DND-41 (cell line): Measurements from ENCODE around the gene TLE4.

Source experiments
- ATAC-seq: fragments of 200-7000 bp; cut with Tn5 transposase; 3 replicates; pipeline ENCODE4 v1.9.1; 2021; ENCODE audit warnings: low read depth; ENCODE audit not compliant: insufficient read depth
- DNase-seq: peaks from one replicate; pipeline ENCODE4 v3.0.0-alpha.2; 2020
- H2AFZ ChIP-seq: 2 replicates; pipeline ENCODE4 v1.6.0; 2012; ENCODE audit warnings: low read depth, low read length
- H3K27ac ChIP-seq: 2 replicates; pipeline ENCODE4 v1.5.1; 2012; ENCODE audit warnings: low read length, inconsistent platforms
- H3K27me3 ChIP-seq: fragments of 200-600 bp; sonication (generic); 2 replicates; pipeline ENCODE4 v1.6.0; 2012; ENCODE audit warnings: low read length, mild to moderate bottlenecking, inconsistent platforms; ENCODE audit not compliant: insufficient read depth, poor library complexity
- H3K36me3 ChIP-seq: 2 replicates; pipeline ENCODE4 v1.5.1; 2012; ENCODE audit warnings: low read length, inconsistent platforms; ENCODE audit not compliant: insufficient read depth
- H3K4me1 ChIP-seq: 2 replicates; pipeline ENCODE4 v1.5.1; 2012; ENCODE audit warnings: mild to moderate bottlenecking, low read length; ENCODE audit not compliant: insufficient read depth
- H3K4me2 ChIP-seq: 2 replicates; pipeline ENCODE4 v1.6.0; 2012; ENCODE audit warnings: mild to moderate bottlenecking, moderate library complexity, low read length, inconsistent platforms; ENCODE audit not compliant: insufficient read depth
- H3K4me3 ChIP-seq, 2 experiments: fragments of 200-600 bp in 1 of 2; shearing (Covaris generic) in 1 of 2; 2 replicates each; pipeline ENCODE4 v1.5.1; 2012 to 2016; ENCODE audit warnings: inconsistent platforms in 2 of 2, low read length in 2 of 2, mild to moderate bottlenecking in 2 of 2, low read depth in 1 of 2, moderate library complexity in 1 of 2
- H3K79me2 ChIP-seq: 2 replicates; pipeline ENCODE4 v1.6.0; 2012; ENCODE audit warnings: low read length, inconsistent platforms; ENCODE audit not compliant: insufficient read depth
- H3K9ac ChIP-seq: 2 replicates; pipeline ENCODE4 v1.6.0; 2012; ENCODE audit warnings: low read depth, mild to moderate bottlenecking, inconsistent platforms, low read length, moderate library complexity
- H3K9me3 ChIP-seq: 2 replicates; pipeline ENCODE4 v1.5.1; 2012; ENCODE audit warnings: low read length, moderate library complexity, mild to moderate bottlenecking, inconsistent platforms; ENCODE audit not compliant: insufficient read depth, severe bottlenecking
- H4K20me1 ChIP-seq: 2 replicates; pipeline ENCODE4 v1.6.0; 2012; ENCODE audit warnings: low read length; ENCODE audit not compliant: insufficient read depth
- CTCF ChIP-seq: IDR thresholded peaks from 2 replicates; pipeline ENCODE4 v1.5.1; 2012; ENCODE audit warnings: borderline replicate concordance, low read length, moderate library complexity, mild to moderate bottlenecking; ENCODE audit not compliant: poor library complexity, severe bottlenecking; ENCODE audit errors: extremely low read depth
- EZH2 ChIP-seq: IDR thresholded peaks from 3 replicates; pipeline ENCODE4 v1.6.1; 2012; ENCODE audit warnings: borderline replicate concordance, low read depth, mild to moderate bottlenecking, moderate library complexity, low read length, inconsistent platforms; ENCODE audit not compliant: severe bottlenecking

TLE4 gene

GRCh38 chr9:79660615-79661014 is 88.8 kb downstream of the TLE4 start:
- no peak for DNase-seq
- no peak for ATAC-seq
- no peaks in the 10 kb centered on the region for H3K9me3 ChIP-seq
- no peaks in the 10 kb centered on the region for H3K79me2 ChIP-seq
- H4K20me1 ChIP-seq, result no peaks in the 10 kb centered on the region
- H3K27me3 ChIP-seq, result no peaks in the 10 kb centered on the region
- H2AFZ ChIP-seq, result no peak overlapping the region
- no peak overlapping the region for H3K27ac ChIP-seq
- peaks cover 23% of the 10 kb centered on the region for H3K4me1 ChIP-seq
- H3K4me2 ChIP-seq, result no peak overlapping the region
- H3K4me3 ChIP-seq, result no peak overlapping the region
- no peak for TF ChIP-seq EZH2
- TF ChIP-seq CTCF, result no peak
- peaks cover 6% of the 10 kb centered on the region; the same call in 1 of the 2 replicates for H3K36me3 ChIP-seq
- H3K9ac ChIP-seq, result no peak overlapping the region

GRCh38 chr9:79661279-79661678 is 89.5 kb downstream of the TLE4 start:
- Histone ChIP-seq H3K27ac (no peak overlapping the region), H2AFZ (no peak overlapping the region), H3K27me3 (no peaks in the 10 kb centered on the region), H3K4me3 (no peak overlapping the region), H3K4me1 (peaks cover 23% of the 10 kb centered on the region), H3K9me3 (no peaks in the 10 kb centered on the region), H4K20me1 (no peaks in the 10 kb centered on the region), H3K36me3 (peaks cover 6% of the 10 kb centered on the region; the same call in 1 of the 2 replicates), H3K4me2 (no peak overlapping the region), H3K79me2 (no peaks in the 10 kb centered on the region), H3K9ac (no peak overlapping the region)
- ATAC-seq, result no peak
- TF ChIP-seq CTCF (no peak), EZH2 (no peak)
- no peak for DNase-seq

- no peak for DNase-seq
- Histone ChIP-seq H3K4me3 (no peak overlapping the region), H3K4me1 (peaks cover 23% of the 10 kb centered on the region)
These were observed 90.2 kb downstream of the TLE4 start for GRCh38 chr9:79661886-79662536.

More at GRCh38 chr9:79661886-79662536, 90.2 kb downstream of the TLE4 start:
- Histone ChIP-seq H4K20me1 (no peaks in the 10 kb centered on the region), H3K27ac (no peak overlapping the region), H2AFZ (no peak overlapping the region), H3K79me2 (no peaks in the 10 kb centered on the region), H3K9ac (no peak overlapping the region), H3K27me3 (no peaks in the 10 kb centered on the region), H3K9me3 (no peaks in the 10 kb centered on the region), H3K36me3 (peaks cover 4% of the 10 kb centered on the region; the same call in 1 of the 2 replicates), H3K4me2 (no peak overlapping the region)
- ATAC-seq, result no peak
- TF ChIP-seq CTCF, result no peak
- no peak for TF ChIP-seq EZH2
